ENCODE results near the gene ARHGAP29. TPM values are rescaled to one million over a fixed set of nuclear protein-coding genes. Genes with fewer than 3 reads are reported as not detected.

ARHGAP29 gene
- total and polyA plus RNA-seq, 2 of the 4 experiments (the other 2 are of a cell fraction): 19.1 to 30.3 TPM

DNA sequence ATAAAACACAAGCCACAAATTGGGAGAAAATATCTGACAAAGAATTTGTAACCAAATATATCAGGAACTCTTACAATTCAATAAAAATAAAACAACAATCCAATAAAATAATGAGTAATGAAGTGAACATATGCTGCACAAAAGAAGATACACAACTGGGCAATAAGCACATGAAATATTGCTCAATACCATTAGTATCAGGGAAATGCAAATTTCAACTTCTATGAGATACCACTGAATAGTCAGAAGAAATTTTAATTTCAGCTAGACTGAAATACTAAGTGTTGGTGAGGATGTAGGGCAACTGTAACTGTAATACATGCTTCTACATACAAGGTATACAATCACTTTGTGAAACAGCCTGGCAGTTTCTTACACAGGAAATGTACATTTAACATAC is 7.4 kb upstream of the ARHGAP29 start:
- H2AK9ac ChIP-seq (replicated peaks; ENCODE audit: low read depth, low read length, poor library complexity): no peak overlapping the region
- BruUV-seq (replicated peaks): no TSS peak
- no peak overlapping the region for H3K4me3 ChIP-seq (ENCODE audit: insufficient read depth, low read depth, low read length)
- no peak overlapping the region for H2BK20ac ChIP-seq (ENCODE audit: low read depth, low read length)
- ChIA-PET CTCF (no interaction called here), POLR2A (ENCODE audit: unreplicated experiment) (no interaction called here)
- no peak overlapping the region for H3K27ac ChIP-seq (ENCODE audit: insufficient read depth, low read length)
- no peak overlapping the region for H2AFZ ChIP-seq (replicated peaks; ENCODE audit: low read length, poor library complexity)
- no peak overlapping the region for H3K56ac ChIP-seq (ENCODE audit: extremely low read depth, insufficient read depth, low read length)
- H3K27me3 ChIP-seq (ENCODE audit: control insufficient read depth, insufficient read depth, low read length): no peaks in the 10 kb centered on the region
- no peak overlapping the region for H3K14ac ChIP-seq (replicated peaks; ENCODE audit: low read depth, low read length)
- in situ Hi-C loops (cut with MboI; ENCODE audit: low sequenced_read_pairs) (loop anchor here (5.0 to 10.0 kb wide), 2 partner anchors 82 to 180 kb away; no protein-coding TSS in a partner anchor), intact Hi-C loops (cut with micrococcal nuclease) (loop anchor here (5.0 kb wide), 1 partner anchor 222 kb away; no protein-coding TSS in a partner anchor), dilution Hi-C loops (cut with HindIII; ENCODE audit: low sequenced_read_pairs, unreplicated experiment) (no loop called here)
- H3K4ac ChIP-seq (ENCODE audit: low read depth, low read length): no peak overlapping the region
- no peak overlapping the region for H4K91ac ChIP-seq (ENCODE audit: insufficient read depth, low read depth, low read length)
- H4K5ac ChIP-seq (ENCODE audit: low read depth, low read length): no peak overlapping the region
- no peak overlapping the region for H3K23ac ChIP-seq (ENCODE audit: low read depth, low read length)
- no peak for ATAC-seq (ENCODE audit: low read depth)
- no peaks in the 10 kb centered on the region for H3K36me3 ChIP-seq (ENCODE audit: control insufficient read depth, insufficient read depth, low read length)
- no peak overlapping the region for H2BK5ac ChIP-seq (ENCODE audit: low read depth, low read length, poor library complexity, severe bottlenecking)
- no peak overlapping the region for H2AK5ac ChIP-seq (ENCODE audit: low read depth, low read length)
- no peaks in the 10 kb centered on the region for H4K20me1 ChIP-seq (ENCODE audit: insufficient read depth, low read length)
- peaks cover 0 to 16% of the 10 kb centered on the region in 2 experiments; a peak in 2 of 4 replicates for H3K79me1 ChIP-seq (ENCODE audit: low read depth in 1 of 2, low read length in 2 of 2)
- H3K9me1 ChIP-seq (ENCODE audit: insufficient read depth, low read length): 0 out of 2 replicates have a peak, but pooled peaks cover 2% of the 10 kb centered on the region
- TF ChIP-seq, protein P1, sequence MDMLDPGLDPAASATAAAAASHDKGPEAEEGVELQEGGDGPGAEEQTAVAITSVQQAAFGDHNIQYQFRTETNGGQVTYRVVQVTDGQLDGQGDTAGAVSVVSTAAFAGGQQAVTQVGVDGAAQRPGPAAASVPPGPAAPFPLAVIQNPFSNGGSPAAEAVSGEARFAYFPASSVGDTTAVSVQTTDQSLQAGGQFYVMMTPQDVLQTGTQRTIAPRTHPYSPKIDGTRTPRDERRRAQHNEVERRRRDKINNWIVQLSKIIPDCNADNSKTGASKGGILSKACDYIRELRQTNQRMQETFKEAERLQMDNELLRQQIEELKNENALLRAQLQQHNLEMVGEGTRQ (IDR thresholded peaks at IDR 0.05; ENCODE audit: low read depth, low read length): no peak
- TF ChIP-seq CEBPB (IDR thresholded peaks at IDR 0.05; ENCODE audit: low read depth, low read length): peak; percentile 79
- no peak overlapping the region for H3K4me2 ChIP-seq (ENCODE audit: low read depth, low read length)
- H2BK120ac ChIP-seq (ENCODE audit: low read depth, low read length): no peak overlapping the region
- H3K18ac ChIP-seq (ENCODE audit: low read depth, low read length): no peak overlapping the region
- no peak overlapping the region for H4K8ac ChIP-seq (ENCODE audit: low read depth in 2 of 2, low read length in 2 of 2)
- H3K9me3 ChIP-seq (ENCODE audit: control insufficient read depth, insufficient read depth, low read length): no peaks in the 10 kb centered on the region
- no peak overlapping the region for H2BK15ac ChIP-seq (ENCODE audit: low read depth, low read length)
- no peaks in the 10 kb centered on the region; the same call in 1 of the 2 replicates for H3K4me1 ChIP-seq (ENCODE audit: control insufficient read depth, insufficient read depth, low read length)
- H3K9ac ChIP-seq (ENCODE audit: low read depth, low read length): no peak overlapping the region
- DNase-seq: no peak

Data from IMR-90 (cell line).